Femur (tissue), 1 donor: Measurements from ENCODE around the gene TSTD1.
A peak's percentile ranks its signal among the peaks of the same experiment; 100 is the strongest.
"Not testable (repeated sequence)": the region's sequence is repeated elsewhere in the genome, so short reads cannot be mapped to it uniquely, and the experiment has no call there.

ENCODE experiments used
- DNase-seq: peaks from one replicate; pipeline ENCODE4 v3.0.0-alpha.2; 2017

TSTD1 gene

DNA sequence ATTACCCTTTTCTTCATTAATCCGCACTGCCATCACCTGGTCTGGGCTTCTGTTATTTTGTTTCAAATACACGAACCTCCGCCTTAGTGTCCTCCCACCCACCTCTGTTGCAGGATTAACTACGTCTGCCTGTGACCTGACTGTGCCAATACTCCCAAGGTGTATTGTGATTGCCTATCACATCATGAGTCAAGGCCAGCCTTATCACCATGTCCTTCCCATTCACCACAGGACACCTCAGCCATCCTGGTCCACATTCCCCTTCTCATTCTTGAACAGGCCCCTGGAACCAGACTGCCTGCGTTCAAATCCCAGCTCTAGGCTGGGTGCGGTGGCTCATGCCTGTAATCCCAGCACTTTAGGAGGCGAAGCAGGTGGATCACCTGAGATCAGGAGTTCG lies 32.2 kb downstream of the TSTD1 start:
- DNase-seq: no peak

DNA sequence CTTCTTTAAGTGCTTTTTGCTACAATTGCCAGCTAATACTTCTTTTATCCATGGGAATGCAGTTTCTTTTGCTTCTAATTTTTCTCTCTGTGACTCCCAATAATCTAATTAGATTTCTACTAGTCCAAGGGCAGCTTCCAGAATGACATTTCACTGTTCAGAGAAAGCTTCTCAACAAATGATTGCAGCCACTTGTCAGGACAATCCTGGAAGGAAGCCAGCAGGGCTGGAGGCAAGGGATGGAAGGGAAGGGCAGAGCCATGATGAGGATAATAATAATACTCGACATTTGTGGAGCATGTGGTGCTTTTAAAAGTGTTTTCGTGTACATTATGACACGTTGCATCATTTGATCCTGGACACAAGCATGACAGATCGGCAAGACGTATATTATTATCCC lies 37.2 kb downstream of the TSTD1 start:
- DNase-seq: no peak

DNA sequence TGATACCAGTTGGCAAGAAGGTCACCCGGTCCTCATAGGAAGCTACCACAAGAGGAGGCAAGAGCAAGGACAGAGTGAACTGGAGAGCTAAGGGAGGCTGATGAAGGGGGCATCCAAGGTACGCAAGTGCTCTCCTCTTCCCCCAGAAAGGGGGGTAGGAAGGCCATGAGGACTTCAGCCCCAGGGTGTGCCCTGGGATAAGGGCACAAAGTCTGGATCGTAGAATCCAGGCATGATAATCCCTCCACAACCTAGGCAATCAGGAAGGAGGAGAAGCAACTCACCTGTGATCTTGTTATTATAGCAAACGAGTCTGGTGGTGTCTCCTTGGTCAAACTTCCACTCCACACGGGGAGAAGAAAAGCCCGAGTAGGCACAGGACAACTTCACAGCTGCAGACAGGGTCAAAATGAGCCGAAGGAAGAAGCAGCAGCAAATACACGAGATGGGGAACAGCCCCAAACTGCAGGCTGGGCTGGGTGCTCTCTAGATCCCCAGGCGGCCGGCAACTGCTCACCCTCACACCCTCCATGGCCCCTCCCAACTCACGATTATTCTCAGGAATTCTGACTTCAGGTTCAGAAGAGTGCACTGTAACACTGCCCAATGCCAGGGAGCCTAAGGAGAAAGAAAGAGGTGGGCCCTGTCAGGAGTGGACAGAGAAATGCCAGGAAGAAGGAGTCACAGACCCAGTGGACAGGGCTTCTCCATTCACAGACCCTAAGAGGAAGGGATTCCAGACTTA lies 37.9 kb downstream of the TSTD1 start:
- no peak for DNase-seq

DNA sequence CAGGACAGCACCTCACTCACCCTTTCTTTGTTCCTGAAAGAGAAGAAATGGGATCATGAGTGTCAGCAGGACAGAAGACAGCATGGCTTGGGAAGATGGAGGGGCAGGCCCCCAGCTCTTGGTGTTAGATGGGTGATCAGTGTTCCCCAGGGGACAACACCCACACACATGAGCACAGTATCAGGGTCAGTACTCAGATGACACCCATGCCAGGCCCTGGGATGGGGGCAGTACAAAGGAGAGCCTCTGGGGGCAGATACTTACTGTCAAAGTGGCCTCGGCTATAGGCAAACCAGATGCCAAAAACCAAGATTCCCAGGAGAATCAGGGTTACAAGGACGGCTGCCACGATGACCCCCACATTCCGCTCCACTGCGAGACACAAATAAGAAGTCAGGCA lies 39.4 kb downstream of the TSTD1 start:
- no peak for DNase-seq

DNA sequence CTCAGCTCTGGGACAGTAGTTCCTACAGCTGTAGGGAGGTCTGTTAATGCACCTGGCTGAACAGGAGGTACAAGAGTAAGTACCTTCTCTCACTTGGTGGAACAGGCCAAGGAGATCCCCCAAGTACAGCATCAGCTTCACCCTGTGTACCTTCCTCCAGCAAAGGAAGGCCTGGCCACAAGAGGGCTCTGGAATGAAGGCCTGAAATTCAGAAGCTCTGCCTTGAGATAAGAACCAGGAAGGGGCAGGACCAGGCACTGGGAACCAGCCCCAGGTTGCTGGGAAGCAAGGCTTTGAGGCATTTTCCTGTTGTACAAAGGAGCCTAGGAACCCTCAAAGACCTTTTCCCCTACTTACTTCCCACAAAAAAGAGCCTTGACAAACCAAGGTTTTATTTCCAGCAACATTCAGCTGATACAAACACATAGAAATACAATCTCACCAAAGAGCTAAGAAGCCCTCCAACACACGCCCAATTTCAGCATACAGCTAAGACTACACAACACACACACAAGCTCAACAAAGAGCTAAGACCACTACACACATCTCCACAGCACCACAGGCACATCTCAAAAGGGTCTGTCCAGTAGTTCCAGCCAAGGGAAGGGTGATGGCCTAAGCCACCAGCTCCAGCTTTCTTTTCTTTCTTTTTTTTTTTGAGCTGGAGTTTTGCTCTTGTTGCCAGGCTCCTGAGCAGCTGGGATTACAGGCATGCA lies 41.3 kb downstream of the TSTD1 start:
- peak; percentile 46 for DNase-seq

DNA sequence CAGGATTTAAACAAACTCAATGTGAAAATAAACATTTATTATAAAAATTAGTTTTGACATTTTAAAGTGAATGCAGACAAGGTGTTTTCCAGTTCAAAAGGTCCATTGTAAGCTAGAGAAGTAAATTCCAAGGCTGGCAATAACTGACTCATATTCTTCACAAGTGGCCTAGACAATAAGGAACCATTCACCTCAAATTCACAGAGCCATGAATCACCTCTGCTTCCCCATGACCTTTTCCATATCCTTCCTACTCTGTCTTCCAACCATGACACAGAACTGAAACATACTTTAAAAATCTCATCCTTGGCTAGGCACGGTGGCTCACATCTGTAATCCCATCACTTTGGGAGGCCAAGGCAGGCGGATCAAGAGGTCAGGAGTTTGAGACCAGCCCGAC lies 42.6 kb downstream of the TSTD1 start:
- no peak for DNase-seq

DNA sequence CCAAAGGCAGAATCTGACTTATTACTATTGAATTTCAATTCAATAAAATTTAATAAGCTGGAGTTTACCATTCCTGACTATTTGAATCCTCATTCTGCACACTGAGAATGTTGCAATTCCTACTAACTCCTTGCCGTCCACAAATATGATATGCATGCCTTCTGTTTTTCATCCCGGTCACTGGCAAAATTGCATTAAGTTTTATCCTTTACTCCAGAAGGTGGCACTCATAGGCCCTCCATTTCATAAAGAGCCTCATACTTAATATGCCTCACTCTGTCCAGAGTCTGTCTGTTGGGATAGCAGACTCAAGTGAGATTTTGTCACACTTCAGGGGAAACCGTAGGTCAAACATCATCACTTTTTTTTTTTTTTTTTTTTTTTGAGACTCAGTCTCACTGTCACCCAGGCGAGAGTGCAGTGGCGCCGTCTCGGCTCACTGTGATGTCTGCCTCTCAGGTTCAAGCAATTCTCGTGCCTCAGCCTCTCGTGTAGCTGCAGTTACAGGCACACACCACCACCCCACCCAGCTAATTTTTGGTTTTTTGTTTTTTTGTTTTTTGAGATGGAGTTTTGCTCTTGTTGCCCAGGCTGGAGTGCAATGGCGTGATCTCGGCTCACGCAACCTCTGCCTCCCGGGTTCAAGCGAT lies 45.1 kb downstream of the TSTD1 start:
- DNase-seq: no peak

DNA sequence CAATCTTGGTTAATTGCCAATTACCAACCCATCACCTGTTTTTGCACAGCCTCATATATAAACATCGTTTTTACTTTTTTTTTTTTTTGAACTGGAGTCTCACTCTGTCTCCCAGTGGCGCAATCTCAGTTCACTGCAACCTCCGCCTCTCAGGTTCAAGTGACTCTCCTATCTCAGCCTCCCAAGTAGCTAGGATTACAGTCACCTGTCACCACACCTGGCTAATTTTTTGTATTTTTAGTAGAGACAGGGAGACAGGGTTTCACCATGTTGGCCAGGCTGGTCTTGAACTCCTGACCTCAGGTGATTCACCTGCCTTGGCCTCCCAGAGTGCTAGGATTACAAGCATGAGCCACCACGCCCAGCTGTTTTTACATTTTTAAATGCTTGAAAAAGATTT lies 46.7 kb downstream of the TSTD1 start:
- DNase-seq: not testable (repeated sequence)
